NCI-H774 (cell line): ENCODE results near the gene UNC93B1.
"Not testable (repeated sequence)": the region's sequence is repeated elsewhere in the genome, so short reads cannot be mapped to it uniquely, and the experiment has no call there.

Experiments
- DNase-seq: peaks from one replicate; lab custom pipeline; 2025; lab: John Stamatoyannopoulos, UW

Gene UNC93B1

GRCh38 chr11:68009391-68010089, 5.6 kb upstream of the UNC93B1 start:
- DNase-seq: no peak

GRCh38 chr11:68008381-68009337, 4.8 kb upstream of the UNC93B1 start:
- DNase-seq: peak; percentile 34

GRCh38 chr11:68007498-68008380, 3.8 kb upstream of the UNC93B1 start:
- DNase-seq: no peak

- no peak for DNase-seq
Measured at GRCh38 chr11:68006606-68007166, 2.8 kb upstream of the UNC93B1 start.

GRCh38 chr11:68004551-68005335, 846 bp upstream of the UNC93B1 start:
- DNase-seq: no peak

GRCh38 chr11:68002938-68003845, 705 bp downstream of the UNC93B1 start:
- DNase-seq: peak; percentile 40

- no peak for DNase-seq
Measured at GRCh38 chr11:68002575-68002937, 1.3 kb downstream of the UNC93B1 start.

- no peak for DNase-seq
Measured at GRCh38 chr11:67999704-68000103, 4.2 kb downstream of the UNC93B1 start.

GRCh38 chr11:67999201-67999629, 4.7 kb downstream of the UNC93B1 start:
- no peak for DNase-seq

GRCh38 chr11:67998150-67999045, 5.5 kb downstream of the UNC93B1 start:
- DNase-seq: no peak

GRCh38 chr11:67997475-67997921, 6.4 kb downstream of the UNC93B1 start:
- no peak for DNase-seq

- no peak for DNase-seq
Measured at GRCh38 chr11:67996622-67997474, 7.0 kb downstream of the UNC93B1 start.

GRCh38 chr11:67996051-67996450, 7.8 kb downstream of the UNC93B1 start:
- no peak for DNase-seq

- not testable (repeated sequence) for DNase-seq
Measured at GRCh38 chr11:67995579-67995978, 8.3 kb downstream of the UNC93B1 start.

GRCh38 chr11:67995129-67995528, 8.8 kb downstream of the UNC93B1 start:
- not testable (repeated sequence) for DNase-seq

- not testable (repeated sequence) for DNase-seq
Measured at GRCh38 chr11:67994387-67994786, 9.5 kb downstream of the UNC93B1 start.

GRCh38 chr11:67993821-67994220, 10.1 kb downstream of the UNC93B1 start:
- DNase-seq: not testable (repeated sequence)
